OCI-LY7 (cell line): ENCODE measurements around the gene PDE6D.

Experiments used
- EZH2phosphoT487 ChIP-seq: fragments of 200-600 bp; sonication (generic); IDR thresholded peaks from 2 replicates; pipeline ENCODE4 v1.6.1; 2018; ENCODE audit warnings: low read depth, borderline replicate concordance, mild to moderate bottlenecking, mixed run types, antibody characterized with exemption, low read length, moderate library complexity, mixed read lengths
- TF ChIP-seq, protein P1 (sequence below): fragments of 200-600 bp; sonication (generic); conservative IDR thresholded peaks from 2 replicates; pipeline ENCODE4 v1.5.1; 2014; ENCODE audit warnings: mild to moderate bottlenecking, antibody characterized with exemption, low read length, moderate library complexity, mixed read lengths

DNA sequence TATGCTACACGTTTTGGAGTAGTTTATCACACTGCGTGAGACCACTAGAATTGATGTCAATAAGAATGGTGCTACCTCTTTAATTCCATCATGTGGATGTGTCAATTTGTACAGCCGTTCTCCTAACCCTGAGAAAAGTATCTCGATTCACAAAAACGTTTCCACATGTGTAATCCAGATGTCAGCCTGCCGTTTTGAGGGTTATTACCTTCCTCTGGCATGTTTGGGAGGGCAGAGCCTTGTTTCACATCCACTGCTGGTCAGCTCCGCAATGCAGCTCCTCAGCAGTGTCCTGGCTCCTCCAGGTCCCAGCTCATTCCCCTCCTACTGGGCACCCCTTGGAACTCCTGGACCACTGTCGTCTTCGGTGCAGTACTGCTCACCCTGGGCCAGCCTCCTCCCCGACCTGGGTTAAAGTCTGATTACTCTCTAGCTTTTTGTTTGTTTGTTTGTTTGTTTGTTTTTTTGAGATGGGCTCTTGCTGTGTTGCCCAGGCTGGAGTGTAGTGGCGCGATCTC, 39.8 kb upstream of the PDE6D start:
- TF ChIP-seq, protein P1, sequence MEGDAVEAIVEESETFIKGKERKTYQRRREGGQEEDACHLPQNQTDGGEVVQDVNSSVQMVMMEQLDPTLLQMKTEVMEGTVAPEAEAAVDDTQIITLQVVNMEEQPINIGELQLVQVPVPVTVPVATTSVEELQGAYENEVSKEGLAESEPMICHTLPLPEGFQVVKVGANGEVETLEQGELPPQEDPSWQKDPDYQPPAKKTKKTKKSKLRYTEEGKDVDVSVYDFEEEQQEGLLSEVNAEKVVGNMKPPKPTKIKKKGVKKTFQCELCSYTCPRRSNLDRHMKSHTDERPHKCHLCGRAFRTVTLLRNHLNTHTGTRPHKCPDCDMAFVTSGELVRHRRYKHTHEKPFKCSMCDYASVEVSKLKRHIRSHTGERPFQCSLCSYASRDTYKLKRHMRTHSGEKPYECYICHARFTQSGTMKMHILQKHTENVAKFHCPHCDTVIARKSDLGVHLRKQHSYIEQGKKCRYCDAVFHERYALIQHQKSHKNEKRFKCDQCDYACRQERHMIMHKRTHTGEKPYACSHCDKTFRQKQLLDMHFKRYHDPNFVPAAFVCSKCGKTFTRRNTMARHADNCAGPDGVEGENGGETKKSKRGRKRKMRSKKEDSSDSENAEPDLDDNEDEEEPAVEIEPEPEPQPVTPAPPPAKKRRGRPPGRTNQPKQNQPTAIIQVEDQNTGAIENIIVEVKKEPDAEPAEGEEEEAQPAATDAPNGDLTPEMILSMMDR, result no peak
- TF ChIP-seq EZH2phosphoT487, result no peak
